SK-N-SH (cell line): Measurements from ENCODE around the gene ARHGAP8. TPM values are rescaled to one million over a fixed set of nuclear protein-coding genes. Genes with fewer than 3 reads are reported as not detected.

Experiments used
- CTCF ChIA-PET: fragments of 300-600, 350-600 bp; formaldehyde crosslinking; extraction: SDS; loops from one replicate; lab custom pipeline; 2021; lab: Yijun Ruan, JAX
- POLR2A ChIA-PET: fragments of 350-600 bp; sonication (Branson Sonifier 250); formaldehyde crosslinking; extraction: SDS; loops from one replicate; lab custom pipeline; 2020; ENCODE audit warnings: antibody characterized with exemption, inconsistent platforms; lab: Yijun Ruan, JAX
- DNase-seq: peaks from one replicate; pipeline ENCODE4 v3.0.0; 2012
- H2AFZ ChIP-seq: fragments of 200-600 bp; sonication (generic); 2 replicates; pipeline ENCODE4 v1.8.1; 2016; ENCODE audit warnings: antibody characterized with exemption, mild to moderate bottlenecking, low read depth
- H3F3A ChIP-seq: fragments of 200-600 bp; sonication (generic); replicated peaks from 2 replicates; pipeline ENCODE3; 2016; ENCODE audit warnings: antibody characterized with exemption, mild to moderate bottlenecking; ENCODE audit not compliant: insufficient read depth
- H3K27ac ChIP-seq, 2 experiments: fragments of 200-500 bp in 1 of 2; fragments of 200-600 bp in 1 of 2; sonication (Bioruptor generic) in 1 of 2; sonication (generic), shearing (Covaris generic) in 1 of 2; 2 replicates each; pipeline versions ENCODE4 v1.5.1 to v1.6.1; 2014 to 2016; ENCODE audit warnings: low read depth in 2 of 2, inconsistent platforms in 1 of 2, low read length in 1 of 2, mild to moderate bottlenecking in 1 of 2, mixed read lengths in 1 of 2
- H3K27me3 ChIP-seq: fragments of 200-600 bp; sonication (generic), shearing (Covaris generic); 2 replicates; pipeline ENCODE4 v1.6.1; 2016; ENCODE audit warnings: mixed run types; ENCODE audit not compliant: insufficient read depth
- H3K36me3 ChIP-seq, 2 experiments: fragments of 200-500 bp in 1 of 2; fragments of 200-600 bp in 1 of 2; sonication (Bioruptor generic) in 1 of 2; sonication (generic) in 1 of 2; replicated peaks in 1 of 2; 2 replicates each; pipeline versions ENCODE3 to v1.5.1; 2014 to 2016; ENCODE audit warnings: low read length in 1 of 2, mild to moderate bottlenecking in 1 of 2; ENCODE audit not compliant: insufficient read depth in 2 of 2, control insufficient read depth in 1 of 2
- H3K4me1 ChIP-seq, 2 experiments: fragments of 200-500 bp in 1 of 2; fragments of 200-600 bp in 1 of 2; sonication (Bioruptor generic) in 1 of 2; sonication (generic), shearing (Covaris generic) in 1 of 2; 2 replicates each; pipeline versions ENCODE4 v1.5.1 to v1.6.1; 2014 to 2016; ENCODE audit warnings: low read depth in 1 of 2, low read length in 1 of 2, mixed run types in 1 of 2; ENCODE audit not compliant: insufficient read depth in 2 of 2, control insufficient read depth in 1 of 2
- H3K4me2 ChIP-seq: fragments of 200-600 bp; sonication (generic), shearing (Covaris generic); 2 replicates; pipeline ENCODE4 v1.6.1; 2017; ENCODE audit warnings: mixed run types
- H3K4me3 ChIP-seq, 2 experiments: fragments of 200-500 bp in 1 of 2; fragments of 200-600 bp in 1 of 2; sonication (Bioruptor generic) in 1 of 2; sonication (generic), shearing (Covaris generic) in 1 of 2; 2 replicates each; pipeline versions ENCODE4 v1.5.1 to v1.8.1; 2014 to 2016; ENCODE audit warnings: low read depth in 2 of 2, inconsistent platforms in 1 of 2, low read length in 1 of 2, mild to moderate bottlenecking in 1 of 2, mixed read lengths in 1 of 2, moderate library complexity in 1 of 2
- H3K79me2 ChIP-seq: fragments of 200-600 bp; sonication (generic); 2 replicates; pipeline ENCODE4 v1.8.1; 2017; ENCODE audit warnings: mild to moderate bottlenecking; ENCODE audit not compliant: insufficient read depth
- H3K9ac ChIP-seq: fragments of 200-600 bp; sonication (generic); 2 replicates; pipeline ENCODE4 v1.6.1; 2017; ENCODE audit warnings: mixed run types
- H3K9me2 ChIP-seq: fragments of 200-600 bp; sonication (generic); 2 replicates; pipeline ENCODE4 v1.6.1; 2017; ENCODE audit warnings: mixed run types
- H3K9me3 ChIP-seq: fragments of 200-600 bp; sonication (generic); 2 replicates; pipeline ENCODE4 v1.6.1; 2017; ENCODE audit warnings: mixed run types, mild to moderate bottlenecking, moderate library complexity
- H4K20me1 ChIP-seq: fragments of 200-600 bp; sonication (generic); 2 replicates; pipeline ENCODE4 v1.6.1; 2017; ENCODE audit warnings: mild to moderate bottlenecking, mixed run types; ENCODE audit not compliant: insufficient read depth
- FOXM1 ChIP-seq: IDR thresholded peaks from 2 replicates; pipeline ENCODE4 v1.4.0; 2012; ENCODE audit warnings: low read depth, mild to moderate bottlenecking
- MEF2A ChIP-seq: IDR thresholded peaks from 2 replicates; pipeline ENCODE4 v1.4.0; 2012; ENCODE audit warnings: low read depth, borderline replicate concordance
- NFIC ChIP-seq: IDR thresholded peaks from 2 replicates; pipeline ENCODE4 v1.4.0; 2012; ENCODE audit warnings: borderline replicate concordance
- POLR2AphosphoS5 ChIP-seq: IDR thresholded peaks from 2 replicates; pipeline ENCODE4 v1.6.1; 2012; ENCODE audit warnings: low read depth, low read length
- TAF1 ChIP-seq: IDR thresholded peaks from 2 replicates; pipeline ENCODE4 v1.6.1; 2012; ENCODE audit warnings: low read depth, mild to moderate bottlenecking, low read length, moderate library complexity, borderline replicate concordance
- TCF12 ChIP-seq: IDR thresholded peaks from 2 replicates; pipeline ENCODE4 v1.4.0; 2012
- TEAD4 ChIP-seq: IDR thresholded peaks from 2 replicates; pipeline ENCODE4 v1.4.0; 2012; ENCODE audit warnings: mild to moderate bottlenecking, borderline replicate concordance; ENCODE audit not compliant: insufficient read depth
- WGBS: methylation state at CpG from one replicate; pipeline ENCODE4 v1.1.6; 2017; ENCODE audit warnings: low lambda C conversion rate; 5-methylcytosine and 5-hydroxymethylcytosine counted together
- polyA plus RNA-seq, 3 experiments: library from polyadenylated mRNA; depleted of rRNA; stranded (reverse); fragments of >200 nt; gene quantifications; 2 replicates each; pipeline ENCODE4 v1.2.3, GENCODE V29; 2012
- TF ChIP-seq, protein P1 (sequence below): fragments of 200-600 bp; sonication (generic); IDR thresholded peaks from 2 replicates; pipeline ENCODE4 v1.6.1; 2017; ENCODE audit warnings: antibody characterized with exemption, mild to moderate bottlenecking, moderate library complexity
- TF ChIP-seq, protein P2 (sequence below): fragments of 150-350 bp; IDR thresholded peaks from 2 replicates; pipeline ENCODE4 v1.6.1; 2017; ENCODE audit warnings: antibody characterized with exemption, low read length, low read depth, borderline replicate concordance
- TF ChIP-seq, protein P3 (sequence below): fragments of 150-350 bp; IDR thresholded peaks from 2 replicates; pipeline ENCODE4 v1.6.1; 2016; ENCODE audit warnings: mild to moderate bottlenecking, low read depth, low read length

Gene ARHGAP8
- polyA plus RNA-seq, 1 of the 3 experiments (the other 2 are of a cell fraction) = 0.08 TPM

DNA sequence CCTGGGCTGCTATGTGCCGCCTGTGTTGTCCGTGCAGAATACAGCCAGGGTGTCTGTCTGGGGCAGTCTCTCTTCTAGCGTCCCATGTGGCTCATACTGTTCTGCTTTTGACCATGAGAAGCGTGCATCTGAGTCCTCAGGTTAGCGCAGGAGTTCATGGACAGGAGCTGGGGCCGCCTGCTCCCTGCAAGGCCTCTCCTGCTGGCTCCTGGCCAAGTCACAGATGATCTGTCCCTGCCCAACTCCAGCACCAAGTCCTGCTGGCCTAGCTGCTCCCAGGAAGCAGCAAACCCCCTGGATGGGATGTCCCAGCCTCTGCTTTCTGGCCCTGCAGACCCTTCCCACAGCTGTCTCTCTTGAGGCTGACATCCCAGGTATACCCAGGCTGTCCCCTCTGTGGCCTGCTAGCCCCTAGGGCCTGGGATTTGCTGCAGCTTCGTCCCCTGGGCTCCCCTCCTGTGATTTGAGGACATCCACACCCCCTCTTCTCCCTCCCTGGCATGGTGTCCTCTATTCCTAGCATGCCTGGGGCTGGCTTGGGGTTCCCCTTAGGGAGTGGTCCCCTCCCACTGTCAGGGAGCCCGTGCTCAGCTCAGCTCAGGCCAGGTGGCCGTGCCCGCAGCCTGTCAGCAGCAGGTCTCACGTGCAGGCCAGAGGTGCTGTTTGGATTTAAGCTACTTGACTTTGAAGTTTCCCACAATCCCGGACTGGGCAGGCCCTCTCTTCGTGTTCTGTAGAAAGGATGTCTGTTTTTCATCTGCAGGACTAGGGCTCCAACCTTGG is 32.6 kb upstream of the ARHGAP8 start:
- Histone ChIP-seq H3K9ac (no peak overlapping the region), H3K27ac (no peak overlapping the region), H3K79me2 (no peaks in the 10 kb centered on the region)
- WGBS = 63% methylated on average over 7 of the region's 13 CpGs
- DNase-seq = peak; percentile 78
- TF ChIP-seq, protein P1, sequence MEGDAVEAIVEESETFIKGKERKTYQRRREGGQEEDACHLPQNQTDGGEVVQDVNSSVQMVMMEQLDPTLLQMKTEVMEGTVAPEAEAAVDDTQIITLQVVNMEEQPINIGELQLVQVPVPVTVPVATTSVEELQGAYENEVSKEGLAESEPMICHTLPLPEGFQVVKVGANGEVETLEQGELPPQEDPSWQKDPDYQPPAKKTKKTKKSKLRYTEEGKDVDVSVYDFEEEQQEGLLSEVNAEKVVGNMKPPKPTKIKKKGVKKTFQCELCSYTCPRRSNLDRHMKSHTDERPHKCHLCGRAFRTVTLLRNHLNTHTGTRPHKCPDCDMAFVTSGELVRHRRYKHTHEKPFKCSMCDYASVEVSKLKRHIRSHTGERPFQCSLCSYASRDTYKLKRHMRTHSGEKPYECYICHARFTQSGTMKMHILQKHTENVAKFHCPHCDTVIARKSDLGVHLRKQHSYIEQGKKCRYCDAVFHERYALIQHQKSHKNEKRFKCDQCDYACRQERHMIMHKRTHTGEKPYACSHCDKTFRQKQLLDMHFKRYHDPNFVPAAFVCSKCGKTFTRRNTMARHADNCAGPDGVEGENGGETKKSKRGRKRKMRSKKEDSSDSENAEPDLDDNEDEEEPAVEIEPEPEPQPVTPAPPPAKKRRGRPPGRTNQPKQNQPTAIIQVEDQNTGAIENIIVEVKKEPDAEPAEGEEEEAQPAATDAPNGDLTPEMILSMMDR = no peak
- TF ChIP-seq, all 33 proteins: peak for 0
- H2AFZ ChIP-seq = no peak overlapping the region
- CTCF ChIA-PET = interaction anchor here (1.3 to 10.2 kb wide), 4 partner anchors 10 to 35 kb away, joined by 5 to 68 read pairs (median 8); no protein-coding TSS in a partner anchor
- POLR2A ChIA-PET = interaction anchor here (1.0 kb wide), 1 partner anchor 10 kb away, joined by 3 read pairs; no protein-coding TSS in a partner anchor
- H3K4me3 ChIP-seq = no peak overlapping the region
- H3K27me3 ChIP-seq = no peaks in the 10 kb centered on the region
- no peak overlapping the region for H3K4me2 ChIP-seq
- H3K9me2 ChIP-seq = no peaks in the 10 kb centered on the region
- H3K9me3 ChIP-seq = no peaks in the 10 kb centered on the region
- H4K20me1 ChIP-seq = no peaks in the 10 kb centered on the region
- no peaks in the 10 kb centered on the region for H3F3A ChIP-seq
- H3K36me3 ChIP-seq = no peaks in the 10 kb centered on the region
- peaks cover 0 to 8% of the 10 kb centered on the region in 2 experiments; a peak in 1 of 4 replicates for H3K4me1 ChIP-seq

DNA sequence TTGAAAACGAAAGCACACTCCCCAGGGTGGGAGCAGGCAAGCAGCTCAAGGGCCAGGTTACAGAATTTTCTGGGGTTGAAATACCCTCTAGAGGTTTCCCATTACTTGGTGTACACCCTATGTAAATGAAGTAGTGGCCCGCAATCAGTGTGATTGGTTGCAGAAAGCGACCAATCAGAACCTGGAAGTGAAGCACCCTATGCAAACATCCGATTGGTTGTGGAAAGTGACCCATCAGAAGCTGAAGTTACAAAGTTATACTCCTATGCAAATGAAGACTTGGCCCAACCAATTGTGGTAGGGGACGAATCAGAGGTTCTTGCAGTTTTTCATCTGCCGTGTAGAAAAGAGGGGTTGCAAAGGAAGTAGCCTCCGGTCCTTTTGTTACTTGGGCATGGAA is 31.2 kb upstream of the ARHGAP8 start:
- ChIA-PET CTCF (interaction anchor here (1.0 to 24.0 kb wide), 3 partner anchors 14 to 30 kb away, joined by 3 to 642 read pairs (median 68); partner anchors contain the start of gene PRR5), POLR2A (no interaction called here)
- TF ChIP-seq POLR2AphosphoS5 (no peak), TEAD4 (no peak), TCF12 (no peak), FOXM1 (no peak), MEF2A (no peak), NFIC (no peak), TAF1 (no peak)
- TF ChIP-seq, protein P2, sequence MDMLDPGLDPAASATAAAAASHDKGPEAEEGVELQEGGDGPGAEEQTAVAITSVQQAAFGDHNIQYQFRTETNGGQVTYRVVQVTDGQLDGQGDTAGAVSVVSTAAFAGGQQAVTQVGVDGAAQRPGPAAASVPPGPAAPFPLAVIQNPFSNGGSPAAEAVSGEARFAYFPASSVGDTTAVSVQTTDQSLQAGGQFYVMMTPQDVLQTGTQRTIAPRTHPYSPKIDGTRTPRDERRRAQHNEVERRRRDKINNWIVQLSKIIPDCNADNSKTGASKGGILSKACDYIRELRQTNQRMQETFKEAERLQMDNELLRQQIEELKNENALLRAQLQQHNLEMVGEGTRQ = no peak
- TF ChIP-seq, protein P3, sequence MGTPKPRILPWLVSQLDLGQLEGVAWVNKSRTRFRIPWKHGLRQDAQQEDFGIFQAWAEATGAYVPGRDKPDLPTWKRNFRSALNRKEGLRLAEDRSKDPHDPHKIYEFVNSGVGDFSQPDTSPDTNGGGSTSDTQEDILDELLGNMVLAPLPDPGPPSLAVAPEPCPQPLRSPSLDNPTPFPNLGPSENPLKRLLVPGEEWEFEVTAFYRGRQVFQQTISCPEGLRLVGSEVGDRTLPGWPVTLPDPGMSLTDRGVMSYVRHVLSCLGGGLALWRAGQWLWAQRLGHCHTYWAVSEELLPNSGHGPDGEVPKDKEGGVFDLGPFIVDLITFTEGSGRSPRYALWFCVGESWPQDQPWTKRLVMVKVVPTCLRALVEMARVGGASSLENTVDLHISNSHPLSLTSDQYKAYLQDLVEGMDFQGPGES = no peak
- TF ChIP-seq, protein P1 = no peak
- DNase-seq = no peak
- H3K9me2 ChIP-seq = no peaks in the 10 kb centered on the region
- peaks cover 0 to 8% of the 10 kb centered on the region in 2 experiments; a peak in 1 of 4 replicates for H3K4me1 ChIP-seq
- WGBS = 85% methylated on average over 7 of the region's 7 CpGs
- H3F3A ChIP-seq = no peaks in the 10 kb centered on the region
- no peaks in the 10 kb centered on the region for H3K27me3 ChIP-seq
- no peaks in the 10 kb centered on the region for H3K79me2 ChIP-seq
- no peak overlapping the region for H3K4me3 ChIP-seq
- H3K9ac ChIP-seq = no peak overlapping the region
- no peaks in the 10 kb centered on the region for H3K9me3 ChIP-seq
- no peaks in the 10 kb centered on the region for H4K20me1 ChIP-seq
- no peak overlapping the region for H3K4me2 ChIP-seq
- no peaks in the 10 kb centered on the region for H3K36me3 ChIP-seq
- no peak overlapping the region for H3K27ac ChIP-seq
- no peak overlapping the region for H2AFZ ChIP-seq
